ENCODE results near the gene ROR2. TPM values are rescaled to one million over a fixed set of nuclear protein-coding genes. Genes with fewer than 3 reads are reported as not detected.

The ROR2 gene
- total and polyA plus RNA-seq, 4 donors = 2.7 to 32.3 (median 9.2) TPM

DNA sequence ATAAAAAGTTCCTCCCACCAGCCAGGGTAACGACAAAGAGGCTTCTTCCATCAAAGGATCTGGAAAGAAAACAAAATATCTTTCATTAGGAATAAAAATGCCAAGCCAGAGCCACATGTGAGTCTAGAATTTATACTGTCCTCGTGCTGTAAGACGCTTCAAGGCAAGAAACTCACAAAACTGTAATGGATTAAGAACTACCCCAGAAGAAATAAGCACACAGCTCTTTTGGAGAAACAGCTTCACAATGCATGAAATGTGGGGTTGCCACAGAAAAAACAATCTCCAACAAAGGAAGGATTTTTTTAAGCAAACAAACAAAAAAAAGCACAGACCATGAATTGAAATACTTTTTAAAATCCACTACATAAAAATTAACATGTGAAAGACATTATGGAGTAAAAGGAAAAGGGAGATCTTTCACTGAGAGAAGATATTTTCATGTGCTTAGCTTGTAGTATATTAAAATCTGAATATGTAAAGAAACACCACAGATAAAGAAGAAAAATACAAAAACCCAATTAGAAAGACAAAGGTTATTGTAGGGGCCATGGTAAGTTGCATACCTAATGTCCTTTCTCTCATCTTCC, 385.9 kb downstream of the ROR2 start:
- Histone ChIP-seq H3K4me1 (ENCODE audit: control insufficient read depth in 5 of 5, insufficient read depth in 5 of 5, low read length in 5 of 5) (peaks cover 0 to 9% (median 0%) of the 10 kb centered on the region in 5 donors), H3K27ac (ENCODE audit: low read depth in 1 of 2, low read length in 1 of 2) (no peak overlapping the region), H3K27me3 (ENCODE audit: control insufficient read depth in 3 of 3, insufficient read depth in 3 of 3, low read length in 2 of 3) (no peaks in the 10 kb centered on the region), H3K9ac (ENCODE audit: insufficient read depth in 1 of 2, low read length in 2 of 2) (no peak overlapping the region), H3K36me3 (ENCODE audit: control insufficient read depth in 4 of 4, insufficient read depth in 4 of 4, low read length in 4 of 4) (no peaks in the 10 kb centered on the region), H3K9me3 (ENCODE audit: control insufficient read depth in 4 of 4, insufficient read depth in 3 of 4, low read length in 3 of 4) (peaks cover 0 to 6% (median 3%) of the 10 kb centered on the region in 4 donors), H3K4me3 (no peak overlapping the region)
- 74 to 78% methylated on average over 3 of the region's 3 CpGs for WGBS, 2 donors
- ATAC-seq (ENCODE audit: insufficient read depth, low FRiP score) (no peak), DNase-seq (no peak)
- no peak for TF ChIP-seq CTCF (IDR thresholded peaks at IDR 0.05; ENCODE audit: control extremely low read depth, extremely low read depth)

DNA sequence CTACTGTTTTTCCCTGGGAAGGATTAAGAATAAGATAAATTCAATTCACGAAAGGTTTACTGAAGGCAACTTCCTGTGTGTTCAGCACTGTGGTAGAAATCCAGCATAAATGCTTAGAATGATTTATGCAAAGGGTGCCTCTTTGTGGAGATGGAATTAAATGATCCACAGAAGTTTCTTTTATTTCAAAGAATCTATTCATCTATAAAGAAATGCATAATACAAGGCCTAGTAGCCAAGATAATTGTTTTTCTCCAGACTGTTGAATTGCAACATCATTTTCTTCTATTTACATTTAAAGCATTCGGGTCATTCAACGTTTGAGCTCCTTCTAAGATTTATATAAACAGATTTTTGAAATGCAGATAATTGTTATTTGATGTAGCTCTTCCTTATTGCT, 387.6 kb downstream of the ROR2 start:
- ATAC-seq (ENCODE audit: insufficient read depth, low FRiP score) (no peak), DNase-seq (peak in 2 of 3 donors; percentile 78 to 86)
- Histone ChIP-seq H3K9me3 (ENCODE audit: control insufficient read depth in 4 of 4, insufficient read depth in 3 of 4, low read length in 3 of 4) (no peaks in the 10 kb centered on the region), H3K9ac (ENCODE audit: insufficient read depth in 1 of 2, low read length in 2 of 2) (no peak overlapping the region), H3K4me3 (no peak overlapping the region), H3K36me3 (ENCODE audit: control insufficient read depth in 4 of 4, insufficient read depth in 4 of 4, low read length in 4 of 4) (no peaks in the 10 kb centered on the region), H3K27ac (ENCODE audit: low read depth in 1 of 2, low read length in 1 of 2) (no peak overlapping the region), H3K4me1 (ENCODE audit: control insufficient read depth in 5 of 5, insufficient read depth in 5 of 5, low read length in 5 of 5) (peaks cover 0 to 12% (median 0%) of the 10 kb centered on the region in 5 donors), H3K27me3 (ENCODE audit: control insufficient read depth in 3 of 3, insufficient read depth in 3 of 3, low read length in 2 of 3) (no peaks in the 10 kb centered on the region)
- 39 to 61% methylated on average over 3 of the region's 3 CpGs for WGBS, 2 donors
- no peak for TF ChIP-seq CTCF (IDR thresholded peaks at IDR 0.05; ENCODE audit: control extremely low read depth, extremely low read depth)

GRCh38 chr9:91560301-91560700, 389.7 kb downstream of the ROR2 start:
- WGBS, 2 donors = 88 to 92% methylated on average over 2 of the region's 2 CpGs

More at GRCh38 chr9:91560301-91560700, 389.7 kb downstream of the ROR2 start:
- H3K27me3 ChIP-seq (ENCODE audit: control insufficient read depth in 3 of 3, insufficient read depth in 3 of 3, low read length in 2 of 3) = no peaks in the 10 kb centered on the region
- no peaks in the 10 kb centered on the region for H3K9me3 ChIP-seq (ENCODE audit: control insufficient read depth in 4 of 4, insufficient read depth in 3 of 4, low read length in 3 of 4)
- DNase-seq (peak in 1 of 3 donors; percentile 25), ATAC-seq (ENCODE audit: insufficient read depth, low FRiP score) (no peak)
- H3K4me1 ChIP-seq (ENCODE audit: control insufficient read depth in 5 of 5, insufficient read depth in 5 of 5, low read length in 5 of 5) = peaks cover 0 to 17% (median 0%) of the 10 kb centered on the region in 5 donors
- H3K36me3 ChIP-seq (ENCODE audit: control insufficient read depth in 4 of 4, insufficient read depth in 4 of 4, low read length in 4 of 4) = no peaks in the 10 kb centered on the region
- no peak for TF ChIP-seq CTCF (IDR thresholded peaks at IDR 0.05; ENCODE audit: control extremely low read depth, extremely low read depth)
- no peak overlapping the region for H3K27ac ChIP-seq (ENCODE audit: low read depth in 1 of 2, low read length in 1 of 2)
- no peak overlapping the region for H3K4me3 ChIP-seq
- no peak overlapping the region for H3K9ac ChIP-seq (ENCODE audit: insufficient read depth in 1 of 2, low read length in 2 of 2)

Measured in lung (tissue), 12 donors.